ENCODE measurements around the gene CIAO1.
"Not testable (repeated sequence)": the region's sequence is repeated elsewhere in the genome, so short reads cannot be mapped to it uniquely, and the experiment has no call there.

CIAO1 gene

DNA sequence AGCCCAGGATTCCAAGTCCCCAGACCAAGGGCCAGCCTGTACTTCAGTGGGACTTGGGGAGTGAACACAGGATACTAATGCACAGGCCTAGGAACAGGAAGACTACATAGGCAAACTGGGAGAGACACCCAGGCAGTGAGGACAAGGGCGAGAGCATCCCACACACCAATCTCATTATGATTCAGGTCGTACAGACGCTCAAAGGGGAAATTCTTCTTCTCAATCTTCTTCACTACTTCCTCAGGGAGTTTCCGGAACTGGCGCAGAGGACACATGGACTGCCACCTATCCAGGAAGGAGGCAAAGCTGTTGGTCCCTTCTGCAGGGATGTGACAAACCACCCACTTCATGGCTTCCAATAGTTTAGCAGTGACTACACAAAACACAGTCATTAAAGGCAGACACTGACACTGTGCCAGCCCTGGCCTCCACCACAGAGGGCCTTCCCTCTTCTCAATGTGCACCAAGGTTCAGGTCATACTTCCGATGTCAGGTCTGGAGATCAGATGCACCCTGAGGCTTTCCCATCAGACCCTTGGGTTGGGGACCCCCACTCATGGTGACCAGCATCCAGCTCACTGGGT, 21.3 kb downstream of the CIAO1 start:
- no peak for DNase-seq

DNA sequence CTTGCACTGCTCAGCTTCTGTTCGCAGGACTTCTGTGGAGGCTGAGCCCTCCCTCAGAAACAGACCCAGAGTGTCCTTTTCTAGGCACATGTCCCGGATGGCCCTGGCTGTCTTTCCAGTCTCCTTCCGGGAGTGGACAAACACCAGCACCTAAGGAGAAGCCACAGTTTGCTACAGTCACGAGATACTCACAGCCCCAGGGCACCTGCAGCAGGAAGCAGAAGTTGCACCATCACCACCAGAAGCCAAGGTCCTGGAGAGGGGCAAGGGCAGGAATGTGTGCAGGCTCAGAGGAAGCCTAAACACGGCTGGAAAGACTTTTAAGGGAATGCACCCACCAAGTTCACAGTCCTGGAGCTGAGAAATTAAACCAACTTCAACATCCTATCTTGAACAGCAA, 25.7 kb downstream of the CIAO1 start:
- no peak for DNase-seq

DNA sequence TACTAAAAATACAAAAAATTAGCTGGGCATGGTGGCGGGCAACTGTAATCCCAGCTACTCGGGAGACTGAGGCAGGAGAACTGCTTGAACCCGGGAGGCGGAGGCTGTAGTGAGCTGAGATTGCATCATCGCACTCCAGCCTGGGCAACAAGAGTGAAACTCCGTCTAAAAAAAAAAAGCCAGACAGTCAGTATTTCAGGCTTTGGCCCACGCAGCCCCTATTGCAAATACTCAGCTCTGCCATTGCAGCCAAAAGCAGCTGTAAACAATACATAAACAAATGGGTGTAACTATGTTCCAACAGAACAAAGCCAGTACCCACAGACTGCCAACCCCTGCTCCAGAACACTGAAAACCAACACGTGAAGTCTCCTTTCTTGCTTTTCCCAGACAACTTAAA, 28.2 kb downstream of the CIAO1 start:
- not testable (repeated sequence) for DNase-seq

DNA sequence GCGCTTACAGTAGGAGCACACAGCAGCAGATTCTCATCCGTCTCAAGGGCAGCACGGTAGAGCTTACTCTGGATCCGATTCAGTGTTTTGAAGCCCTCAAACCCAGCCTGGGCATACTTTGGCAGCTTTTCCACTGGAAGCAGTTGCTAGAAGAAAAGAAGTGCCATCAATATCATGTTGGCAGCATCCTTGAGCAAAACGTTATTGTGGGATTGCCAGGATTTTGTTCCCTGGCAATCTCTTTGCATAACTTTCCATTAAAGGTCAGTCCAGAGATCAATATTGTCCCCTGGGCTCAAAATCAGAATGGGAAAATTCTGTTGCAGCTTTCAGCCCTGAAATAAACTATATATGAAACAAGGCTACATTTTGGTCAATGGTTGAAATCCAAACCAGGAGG, 30.9 kb downstream of the CIAO1 start:
- DNase-seq = no peak

DNA sequence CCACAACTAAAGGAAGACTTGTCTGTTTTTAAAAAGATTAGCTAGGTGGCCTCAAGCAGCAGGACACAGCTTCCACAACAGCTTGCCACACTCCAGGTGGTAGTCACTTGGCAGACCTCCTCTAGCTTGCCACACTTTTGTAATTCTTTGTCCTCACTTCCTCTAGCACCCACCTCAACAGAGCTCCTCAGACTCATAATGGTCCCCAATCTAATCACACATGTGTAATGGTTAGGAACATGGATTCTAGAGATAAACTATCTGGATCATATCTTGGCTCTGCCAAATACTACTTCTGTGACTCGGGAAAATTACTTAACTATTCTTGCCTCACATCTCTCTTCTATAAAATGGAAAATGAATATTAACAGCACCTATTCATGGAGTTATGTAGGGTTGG, 35.8 kb downstream of the CIAO1 start:
- DNase-seq = no peak

DNA sequence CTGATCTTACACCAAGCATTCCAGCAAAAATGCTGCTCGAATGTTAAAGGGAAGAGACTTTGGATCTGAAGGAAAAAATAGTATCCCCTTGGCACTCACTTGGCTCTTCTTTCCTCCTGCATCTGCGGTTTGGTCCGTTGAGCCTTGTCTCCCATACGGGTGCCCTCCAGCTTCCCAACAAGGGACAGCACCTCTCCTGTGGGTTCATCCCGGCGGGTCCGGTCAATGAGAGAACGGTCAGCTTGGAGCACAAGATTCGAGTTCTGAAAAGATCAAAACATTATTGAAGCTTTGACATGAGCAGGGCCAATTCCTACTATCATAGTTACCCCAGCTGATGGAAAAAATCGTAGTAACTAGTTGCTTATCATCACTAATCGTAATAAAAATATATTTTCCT, 38.6 kb downstream of the CIAO1 start:
- no peak for DNase-seq

DNA sequence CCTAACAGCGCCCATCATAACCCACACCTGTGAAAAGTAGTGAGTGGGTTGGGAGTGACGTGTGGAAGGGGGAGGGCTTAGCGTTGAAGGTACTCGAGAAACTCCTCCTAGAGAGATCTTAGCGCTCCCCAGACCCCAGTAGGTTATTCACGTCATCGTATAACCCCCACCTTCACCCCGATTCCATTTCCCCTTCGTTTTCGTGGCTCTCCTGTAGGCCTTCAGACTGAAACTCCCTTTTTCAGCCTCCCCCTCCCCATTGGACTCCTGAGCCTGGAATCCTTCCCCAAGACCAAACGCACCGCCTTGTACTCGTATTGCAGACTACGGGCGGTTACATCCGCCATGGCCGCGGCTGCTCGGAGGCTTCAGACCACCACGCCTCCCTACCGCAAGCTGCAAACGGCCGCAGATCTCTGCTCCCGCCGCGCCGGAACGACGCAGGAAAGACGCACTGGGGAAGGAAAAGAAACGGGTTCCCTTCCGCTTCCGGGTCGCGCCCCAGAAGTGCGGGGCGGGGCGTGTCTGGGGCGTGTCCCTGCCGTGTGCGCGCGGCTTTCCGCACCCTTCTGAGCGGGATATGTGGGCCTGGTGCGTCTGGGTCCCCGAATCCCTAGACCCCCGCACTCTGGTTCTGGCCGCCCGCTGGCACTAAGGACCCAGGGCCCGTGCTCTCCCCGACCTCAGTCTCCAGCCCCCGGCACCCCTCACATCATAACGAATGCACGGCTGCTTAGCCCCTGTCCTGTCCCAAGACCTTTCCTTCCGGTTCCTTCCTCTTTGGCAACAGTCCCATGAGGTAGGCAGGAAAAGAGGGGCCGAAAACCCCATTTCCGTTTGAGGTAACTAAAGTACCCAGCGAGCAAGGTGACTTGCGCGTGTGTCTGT, 39.3 kb downstream of the CIAO1 start, which contains the start of gene SNRNP200:
SNRNP200 (minus strand) TSS at position 456 of the 888 bp plus-strand sequence; CDS start at position 347, 109 bp downstream.
- peak; percentile 79 for DNase-seq

DNA sequence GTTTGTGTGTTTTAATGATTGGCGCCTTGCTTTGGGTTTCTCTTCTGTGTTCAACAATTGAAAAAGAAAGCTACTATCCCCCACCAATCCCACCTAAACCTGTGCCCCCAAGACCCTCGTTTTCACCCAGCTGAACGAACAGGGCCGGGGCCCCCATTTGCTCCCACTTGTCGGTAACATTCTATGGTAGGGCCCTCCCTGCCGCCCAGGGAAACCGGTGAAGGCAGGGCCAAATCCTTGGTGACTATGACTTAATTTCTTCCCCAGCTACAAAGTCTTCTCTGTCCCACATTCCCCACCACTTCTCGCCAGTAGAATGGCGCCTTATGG, 39.9 kb downstream of the CIAO1 start:
- DNase-seq = no peak

DNA sequence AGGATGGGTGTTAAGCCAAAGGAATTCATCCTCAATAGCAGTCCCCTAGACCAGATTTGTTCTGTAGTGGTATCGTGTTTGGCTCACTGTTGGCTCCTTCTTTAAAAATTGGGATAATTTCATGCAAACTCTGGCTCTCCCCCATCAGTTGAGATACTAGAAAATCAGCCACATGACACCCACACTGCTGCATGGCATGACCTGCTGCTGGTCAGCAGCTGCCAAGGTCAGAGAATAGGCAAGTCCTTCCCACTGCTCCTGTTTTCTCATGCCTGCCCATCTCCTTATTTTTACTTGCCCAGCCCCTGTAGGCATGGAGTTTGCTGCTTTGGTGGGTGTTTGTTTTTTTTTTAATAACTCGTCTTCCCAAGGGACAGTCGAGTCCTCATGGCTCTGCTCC, 40.3 kb downstream of the CIAO1 start:
- DNase-seq = no peak

DNA sequence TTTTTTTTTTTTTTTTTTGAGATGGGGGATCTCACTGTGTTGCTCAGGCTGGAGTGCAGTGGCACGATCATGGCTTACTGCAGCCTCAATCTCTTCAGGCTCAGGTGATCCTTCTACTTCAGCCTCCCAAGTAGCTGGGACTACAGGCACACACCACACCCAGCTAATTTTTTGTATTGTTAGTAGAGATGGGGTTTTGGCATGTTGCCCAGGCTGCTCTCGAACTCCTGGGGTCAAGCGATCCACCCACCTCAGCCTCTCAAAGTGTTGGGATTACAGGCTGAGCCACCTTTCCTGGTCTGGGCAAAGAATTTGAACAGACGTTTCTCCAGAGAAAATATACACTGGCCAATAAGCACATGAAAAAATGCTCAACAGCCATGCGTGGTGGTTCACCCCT, 42.2 kb downstream of the CIAO1 start:
- DNase-seq = no peak

DNA sequence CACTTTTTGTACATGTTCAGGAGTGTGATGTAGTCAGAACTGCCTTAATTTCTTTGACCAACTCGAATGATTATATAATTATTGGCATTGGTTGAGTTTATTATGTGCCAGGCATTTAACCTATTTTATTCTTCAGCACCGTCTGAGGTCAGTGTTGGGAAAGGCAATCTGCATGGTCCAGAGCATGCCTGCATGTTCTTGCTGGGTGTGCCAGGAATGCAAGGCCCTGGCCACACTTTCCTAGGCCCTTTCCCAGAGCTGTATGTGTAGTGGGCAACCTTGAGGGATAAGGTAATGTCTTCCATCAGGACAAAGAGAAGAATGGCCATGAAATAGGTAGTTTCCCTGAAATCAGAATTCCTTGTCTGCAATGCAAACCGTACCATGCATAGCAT, 49.0 kb downstream of the CIAO1 start:
- no peak for DNase-seq

DNA sequence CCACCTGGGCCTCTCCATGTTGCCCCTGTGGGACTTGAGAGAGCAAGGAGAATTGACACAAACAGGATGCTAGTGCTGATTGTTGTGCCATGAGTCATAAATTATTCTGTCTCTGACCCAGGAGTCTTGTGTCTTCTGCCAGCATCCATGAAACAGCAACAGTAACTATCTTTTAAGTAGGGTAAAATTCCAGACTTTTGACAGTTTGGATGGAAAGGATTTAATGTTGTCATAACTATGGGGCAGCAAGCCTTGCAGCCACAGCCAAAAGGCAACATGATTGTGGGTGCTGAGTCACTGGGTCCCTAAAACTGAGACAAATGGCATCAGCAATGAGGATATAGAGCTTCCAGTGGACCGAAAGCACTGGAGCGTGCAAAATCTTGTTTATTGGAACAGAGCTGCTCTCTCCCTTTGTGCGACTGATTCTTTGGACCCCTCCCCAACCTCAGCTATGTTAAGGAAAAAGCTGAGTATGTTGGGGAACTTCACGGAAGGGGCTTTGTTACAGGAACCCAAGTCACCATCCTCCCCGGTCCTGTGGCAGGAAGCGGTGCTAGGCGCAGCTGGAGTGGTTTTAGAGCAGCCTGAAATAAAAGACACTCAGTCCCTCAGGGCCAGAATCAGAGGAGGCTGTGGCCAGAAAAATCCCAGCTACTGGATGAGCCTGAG, 49.5 kb downstream of the CIAO1 start:
- no peak for DNase-seq

DNA sequence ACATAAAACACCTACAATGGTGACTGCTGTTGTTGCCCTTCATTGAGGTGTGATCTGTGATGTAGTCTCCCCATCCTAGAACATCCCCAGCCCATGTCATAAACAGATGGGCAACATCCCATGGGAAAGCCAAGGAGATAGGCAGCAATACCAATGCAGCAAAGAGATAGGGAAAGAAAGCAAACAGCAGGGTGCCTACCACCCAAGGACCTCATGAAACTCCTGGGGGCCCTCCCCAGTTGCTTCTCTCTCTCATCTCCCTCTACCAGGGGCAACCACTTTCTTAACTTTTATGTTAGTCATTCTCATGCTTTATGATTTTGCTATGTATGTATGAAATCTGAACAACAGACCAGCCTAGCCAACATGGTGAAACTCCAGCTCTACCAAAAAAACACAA, 51.0 kb downstream of the CIAO1 start:
- DNase-seq = no peak

DNA sequence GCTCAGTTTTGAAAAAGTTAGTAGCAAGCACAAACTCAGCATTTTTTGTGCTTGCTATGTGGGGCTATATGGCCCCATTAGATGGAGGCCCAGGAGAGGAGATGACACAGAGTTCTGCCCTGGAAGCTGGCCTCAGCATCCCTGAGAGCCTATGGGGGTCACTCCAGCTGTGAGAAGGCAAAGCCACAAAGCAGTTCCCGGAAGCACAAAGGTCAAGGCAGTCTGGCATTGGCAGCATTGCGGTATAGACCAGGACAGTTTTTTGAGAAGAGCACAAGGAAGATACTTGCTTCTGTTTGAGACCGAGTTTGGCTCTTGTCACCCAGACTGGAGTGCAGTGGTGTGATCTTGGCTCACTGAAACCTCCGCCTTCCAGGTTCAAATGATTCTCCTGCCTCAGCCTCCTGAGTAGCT, 51.6 kb downstream of the CIAO1 start:
- DNase-seq = no peak

DNA sequence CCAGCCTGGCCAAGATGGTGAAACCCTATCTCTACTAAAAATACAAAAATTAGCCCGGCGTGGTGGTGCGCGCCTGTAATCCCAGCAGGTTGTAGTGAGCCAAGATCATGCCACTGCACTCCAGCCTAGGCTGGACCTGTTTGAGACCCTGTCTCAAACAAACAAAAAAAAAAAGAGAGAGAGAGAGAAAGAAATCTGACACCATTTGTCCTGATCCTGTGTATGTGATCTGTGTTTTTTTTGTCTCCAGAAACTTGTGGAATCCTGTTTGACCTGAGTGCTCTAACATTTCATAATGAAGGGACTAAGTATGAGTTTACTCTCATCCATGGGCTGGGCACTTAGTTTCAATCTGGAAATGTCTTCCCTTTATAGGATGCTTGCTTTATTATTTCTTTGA, 52.7 kb downstream of the CIAO1 start:
- no peak for DNase-seq

DNA sequence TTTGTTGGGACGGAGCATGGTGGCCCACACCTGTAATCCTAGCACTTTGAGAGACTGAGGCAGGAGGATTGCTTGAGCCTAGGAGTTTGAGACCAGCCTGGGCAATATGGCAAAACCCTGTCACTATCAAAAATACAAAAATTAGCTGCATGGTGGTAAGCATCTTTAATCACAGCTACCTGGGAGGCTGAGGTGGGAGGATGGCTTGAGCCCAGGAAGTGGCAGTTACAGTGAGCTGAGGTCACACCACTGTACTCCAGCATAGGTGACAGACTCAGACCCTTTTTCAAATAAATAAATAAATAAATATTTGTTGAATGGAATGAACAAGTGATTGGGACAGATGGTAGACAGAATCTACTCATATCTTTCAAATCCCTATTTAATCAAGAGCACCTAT, 53.4 kb downstream of the CIAO1 start:
- DNase-seq = no peak

DNA sequence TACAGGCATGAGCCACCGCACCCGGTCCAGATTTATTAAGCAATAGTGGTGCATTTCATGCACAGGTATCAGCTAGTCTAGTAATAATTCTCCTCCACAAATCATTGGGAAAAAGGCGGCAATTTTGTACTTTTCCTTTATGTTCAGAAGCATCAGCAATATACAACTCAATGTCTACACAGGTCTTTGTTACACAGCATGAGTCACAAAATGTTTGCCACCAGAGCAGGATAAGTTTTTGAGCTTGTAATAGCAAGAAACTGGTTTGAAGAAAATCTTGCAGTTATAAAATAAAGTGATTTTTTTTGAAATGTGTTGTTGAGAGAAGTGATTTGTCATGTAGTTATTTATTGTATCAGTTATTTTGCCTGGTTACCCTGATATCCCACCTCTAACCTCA, 54.3 kb downstream of the CIAO1 start:
- DNase-seq = no peak

DNA sequence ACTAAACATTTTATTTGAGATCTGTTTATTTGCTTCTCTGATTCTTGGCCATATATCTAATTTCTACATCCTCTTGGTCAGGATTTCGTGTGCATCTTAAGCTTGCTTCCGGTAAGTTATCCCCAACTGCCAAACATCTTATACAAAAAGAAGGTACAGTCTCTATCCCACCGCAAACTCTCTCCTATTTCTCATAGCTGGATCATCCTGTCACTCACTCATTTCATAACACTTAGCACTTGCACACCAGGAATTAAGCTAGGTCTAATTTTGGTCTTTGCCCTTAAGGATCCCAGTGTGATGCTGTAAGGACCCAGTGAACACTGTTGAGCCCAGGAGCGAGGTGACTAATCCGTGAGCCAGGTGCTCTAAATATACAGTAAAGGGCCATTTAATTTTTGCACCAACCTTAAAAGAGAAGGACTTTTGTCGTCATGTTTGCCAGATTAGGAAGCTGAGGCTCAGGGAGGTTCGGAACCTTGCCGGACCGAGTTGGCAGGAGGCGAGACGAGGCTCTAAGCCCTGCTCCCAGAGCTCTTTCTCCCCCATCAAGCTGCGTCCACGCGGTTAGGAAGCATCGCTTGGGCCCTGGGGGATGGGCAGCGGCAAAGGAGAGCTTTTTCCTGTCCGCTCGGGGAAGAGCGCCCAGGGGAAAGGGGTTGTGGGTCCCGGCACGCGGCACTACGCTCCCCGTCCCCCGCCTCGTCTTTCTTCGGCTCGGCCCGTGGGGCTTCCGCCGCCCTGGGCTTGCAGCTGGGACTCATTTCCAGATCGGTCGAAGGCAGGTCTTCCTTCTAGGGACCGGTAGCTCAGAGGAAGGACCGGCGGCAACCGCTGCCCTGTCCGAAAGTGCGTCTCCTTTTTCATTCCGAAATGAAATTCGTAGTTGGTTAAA, 55.0 kb downstream of the CIAO1 start:
- DNase-seq = peak; percentile 19

Data from NCI-H1092 (cell line).